Heart right ventricle (tissue), 16 donors: Measurements from ENCODE around the gene RFX7. TPM values are rescaled to one million over a fixed set of nuclear protein-coding genes. Genes with fewer than 3 reads are reported as not detected.
A peak's percentile ranks its signal among the peaks of the same experiment; 100 is the strongest.

ENCODE experiments used
- ATAC-seq, 8 donors: fragments of 200-7000 bp; cut with Tn5 transposase; one replicate each; pipeline ENCODE4 v1.9.1; 2020; ENCODE audit warnings: mild to moderate bottlenecking in 8 of 8, moderate library complexity in 8 of 8, moderate number of reproducible peaks in 1 of 8
- DNase-seq, 2 donors: peaks; one replicate each; pipeline ENCODE4 v3.0.0-alpha.2; 2020
- H3K27ac ChIP-seq, 10 donors: fragments of 200-600 bp; sonication (generic) in 2 of 10; one replicate each; pipeline versions ENCODE4 v1.5.0 to v1.8.0; 2020 to 2022; ENCODE audit warnings: mild to moderate bottlenecking in 3 of 10
- H3K27me3 ChIP-seq, 7 donors: fragments of 200-600 bp; one replicate each; pipeline ENCODE4 v1.8.0; 2021 to 2022; ENCODE audit warnings: mild to moderate bottlenecking in 2 of 7
- H3K36me3 ChIP-seq, 9 donors: fragments of 200-600 bp; sonication (generic) in 1 of 9; one replicate each; pipeline versions ENCODE4 v1.5.0 to v1.8.0; 2020 to 2022; ENCODE audit warnings: mild to moderate bottlenecking in 2 of 9
- H3K4me1 ChIP-seq, 9 donors: fragments of 200-600 bp; sonication (generic) in 1 of 9; one replicate each; pipeline versions ENCODE4 v1.5.0 to v1.8.0; 2020 to 2022; ENCODE audit warnings: mild to moderate bottlenecking in 4 of 9
- H3K4me3 ChIP-seq, 10 donors: fragments of 200-600 bp; sonication (generic) in 2 of 10; one replicate each; pipeline versions ENCODE4 v1.5.0 to v1.8.0; 2020 to 2022; ENCODE audit warnings: mild to moderate bottlenecking in 7 of 10, moderate library complexity in 2 of 10
- H3K9me3 ChIP-seq, 11 donors: fragments of 200-600 bp in 10 of 11; sonication (generic) in 2 of 11; one replicate each; pipeline versions ENCODE4 v1.5.0 to v1.8.0; 2013 to 2022; ENCODE audit warnings: mild to moderate bottlenecking in 2 of 11, control low read depth in 1 of 11, moderate library complexity in 1 of 11
- CTCF ChIP-seq, 9 donors: fragments of 200-600 bp; sonication (generic) in 2 of 9; IDR thresholded peaks; one replicate each; pipeline versions ENCODE4 v1.5.0 to v1.8.0; 2021 to 2022; ENCODE audit warnings: antibody characterized with exemption in 9 of 9, mild to moderate bottlenecking in 5 of 9, moderate library complexity in 1 of 9
- WGBS, 2 donors: extraction: QIAGEN DNeasy Blood & Tissue Kit; methylation state at CpG; one replicate each; pipeline ENCODE4 v1.1.7; 2013; ENCODE audit warnings: inconsistent platforms in 1 of 2; 5-methylcytosine and 5-hydroxymethylcytosine counted together
- intact Hi-C, 10 donors: fragments of 100-400 bp; cut with DNase I; formaldehyde crosslinking; loops; one replicate each; pipeline versions ENCODE4 v1.11.1 to v1.14.2; 2022
- polyA plus RNA-seq, 2 donors: library from polyadenylated mRNA; stranded (reverse); fragments of 200-250 nt; gene quantifications; one replicate each; pipeline ENCODE4 v1.2.3, GENCODE V29; 2013
- total RNA-seq, 10 donors: library from RNA; stranded (reverse); fragmentation: NEBNext Ultra II Directional in 3 of 10; extraction: Animal tissue kit (Norgen Biotek cat#: 25700) in 3 of 10; gene quantifications; one replicate each; pipeline versions ENCODE4 v1.2.1 to v1.2.4, GENCODE V29; 2021 to 2023
- donor health status: Arrhythmogenic right ventricular cardiomyopathy.
- donor health status: ischemic (EF 13 %, LVEDD 7.1; RV severe dilation, severe dysfunction).
- donor health status: healthy with polysubstance abuse.
- donor health status: DM: no; HTN: yes; CAD: no.
- donor health status: DM: no; HTN: no; CAD: no.
- donor health status: ischemic (EF 25% LVEDD 6.9; RV normal size, moderate dysfunction).
- donor health status: ischemic (EF 25% LVEDD 5.7; RV mildly dilated, moderate dysfunction).
- donor health status: healthy.
- donor health status: DM: yes; HTN: yes; CAD: no.
- donor health status: Ischemic cardiomyopathy.
- donor health status: ischemic (EF 35%, LVEDD 5.7; RV mildly dilated, moderate dysfunction).
- donor health status: nonischemic (EF 11% LVEDD 7.7; RV severe dilation, severe dysfunction).
- donor health status: DM: yes; HTN: yes; CAD: no.
- donor health status: PGD.
- donor health status: ischemic (EF 29% LVEDD 5.4; RV normal size, mild dysfunction).
- donor health status: nonischemic (EF 23%, LVEDD 6.1; RV moderate dilation, normal function).

RFX7 gene
- total and polyA plus RNA-seq, 12 donors, result 0.83 to 14.2 (median 8.1) TPM

- ATAC-seq, result no peak
- peaks cover 0 to 20% (median 0%) of the 10 kb centered on the region in 9 donors for H3K4me1 ChIP-seq
Observed at GRCh38 chr15:56211064-56211463, 32.6 kb downstream of the RFX7 start.

GRCh38 chr15:56208641-56209155 lies 35.0 kb downstream of the RFX7 start:
- 69 to 79% methylated on average over 1 of the region's 1 CpG for WGBS, 2 donors
- intact Hi-C loops, result no loop called here
- ATAC-seq (no peak), DNase-seq (no peak)
- Histone ChIP-seq H3K9me3 (peaks cover 0 to 30% (median 10%) of the 10 kb centered on the region in 11 donors), H3K27me3 (no peaks in the 10 kb centered on the region), H3K36me3 (peaks cover 0 to 13% (median 0%) of the 10 kb centered on the region in 9 donors), H3K4me1 (peaks cover 0 to 39% (median 15%) of the 10 kb centered on the region in 9 donors), H3K4me3 (no peak overlapping the region), H3K27ac (peak overlapping the region in 1 of 10 donors; percentile 4)
- no peak for TF ChIP-seq CTCF (IDR thresholded peaks at IDR 0.05)

More at GRCh38 chr15:56211064-56211463, 32.6 kb downstream of the RFX7 start:
- H3K4me3 ChIP-seq, result no peak overlapping the region
- H3K9me3 ChIP-seq, result peaks cover 0 to 34% (median 10%) of the 10 kb centered on the region in 11 donors
- no peak for DNase-seq
- intact Hi-C loops, result no loop called here
- no peak for TF ChIP-seq CTCF (IDR thresholded peaks at IDR 0.05)
- no peaks in the 10 kb centered on the region for H3K27me3 ChIP-seq
- no peak overlapping the region for H3K27ac ChIP-seq
- peaks cover 0 to 13% (median 0%) of the 10 kb centered on the region in 9 donors for H3K36me3 ChIP-seq

GRCh38 chr15:56208185-56208584 lies 35.5 kb downstream of the RFX7 start:
- Histone ChIP-seq H3K27me3 (no peaks in the 10 kb centered on the region), H3K36me3 (peaks cover 0 to 13% (median 0%) of the 10 kb centered on the region in 9 donors), H3K9me3 (peaks cover 0 to 30% (median 10%) of the 10 kb centered on the region in 11 donors), H3K27ac (peak overlapping the region in 1 of 10 donors; percentile 4), H3K4me1 (peaks cover 0 to 39% (median 15%) of the 10 kb centered on the region in 9 donors), H3K4me3 (no peak overlapping the region)
- TF ChIP-seq CTCF (IDR thresholded peaks at IDR 0.05), result no peak
- 82 to 88% methylated on average over 2 of the region's 2 CpGs for WGBS, 2 donors
- ATAC-seq (no peak), DNase-seq (no peak)
- intact Hi-C loops, result no loop called here

GRCh38 chr15:56207711-56208110 lies 36.0 kb downstream of the RFX7 start:
- no peaks in the 10 kb centered on the region for H3K27me3 ChIP-seq
- H3K4me1 ChIP-seq, result peaks cover 0 to 39% (median 15%) of the 10 kb centered on the region in 9 donors
- no peak for ATAC-seq
- H3K9me3 ChIP-seq, result peaks cover 0 to 29% (median 10%) of the 10 kb centered on the region in 11 donors
- no peak for DNase-seq
- no peak overlapping the region for H3K4me3 ChIP-seq
- H3K27ac ChIP-seq, result peak overlapping the region in 1 of 10 donors; percentile 4
- H3K36me3 ChIP-seq, result peaks cover 0 to 13% (median 0%) of the 10 kb centered on the region in 9 donors
- 33 to 82% methylated on average over 1 of the region's 1 CpG for WGBS, 2 donors
- intact Hi-C loops, result no loop called here
- no peak for TF ChIP-seq CTCF (IDR thresholded peaks at IDR 0.05)
